COR-L47 (cell line): ENCODE data around the gene TVP23C.
"Not testable (repeated sequence)": the region's sequence is repeated elsewhere in the genome, so short reads cannot be mapped to it uniquely, and the experiment has no call there.

Source experiments
- DNase-seq: peaks from one replicate; lab custom pipeline; 2025; lab: John Stamatoyannopoulos, UW

TVP23C gene

DNA sequence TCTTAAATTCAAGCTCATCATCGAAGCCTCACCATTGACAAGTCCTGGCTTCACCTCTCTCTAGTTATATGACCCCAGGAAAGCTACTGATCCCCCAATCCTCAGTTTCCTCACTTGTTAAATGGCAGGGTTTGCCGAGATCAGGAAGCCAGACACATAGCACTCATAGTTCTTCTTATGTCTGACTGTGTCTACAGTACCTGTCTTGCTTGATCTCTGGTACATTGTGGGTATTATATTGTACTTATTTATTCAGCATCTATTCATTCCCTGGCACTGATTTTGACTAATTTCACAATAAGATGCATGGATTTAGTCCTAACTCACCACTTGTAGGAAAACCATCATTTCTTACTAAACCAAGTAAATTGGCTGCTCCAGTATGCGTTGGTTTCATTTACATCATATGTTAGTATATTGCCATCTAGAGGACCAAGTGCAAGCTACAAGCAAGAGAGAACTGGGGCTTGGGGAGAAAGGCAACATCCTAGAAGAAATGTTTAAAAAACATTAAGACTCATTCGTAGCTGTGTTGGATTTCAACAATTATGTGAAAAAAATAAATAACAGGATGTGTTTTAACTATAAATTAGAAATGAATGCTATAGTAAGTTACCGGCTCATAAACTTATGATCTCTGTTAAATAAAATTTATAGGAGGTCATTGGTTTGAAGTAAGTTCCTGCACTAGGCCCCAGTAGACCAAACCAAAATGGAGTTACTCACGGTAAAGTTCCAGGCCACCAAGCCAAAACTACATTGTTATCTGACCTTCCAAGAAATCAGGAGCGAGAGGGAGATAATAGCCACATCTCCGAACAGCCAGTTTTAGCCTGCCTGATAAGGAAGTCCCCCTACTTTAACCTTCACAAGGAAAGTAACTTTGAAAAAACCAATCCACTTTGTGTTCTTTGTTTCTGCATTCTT lies 36.7 kb downstream of the TVP23C start:
- DNase-seq: not testable (repeated sequence)

DNA sequence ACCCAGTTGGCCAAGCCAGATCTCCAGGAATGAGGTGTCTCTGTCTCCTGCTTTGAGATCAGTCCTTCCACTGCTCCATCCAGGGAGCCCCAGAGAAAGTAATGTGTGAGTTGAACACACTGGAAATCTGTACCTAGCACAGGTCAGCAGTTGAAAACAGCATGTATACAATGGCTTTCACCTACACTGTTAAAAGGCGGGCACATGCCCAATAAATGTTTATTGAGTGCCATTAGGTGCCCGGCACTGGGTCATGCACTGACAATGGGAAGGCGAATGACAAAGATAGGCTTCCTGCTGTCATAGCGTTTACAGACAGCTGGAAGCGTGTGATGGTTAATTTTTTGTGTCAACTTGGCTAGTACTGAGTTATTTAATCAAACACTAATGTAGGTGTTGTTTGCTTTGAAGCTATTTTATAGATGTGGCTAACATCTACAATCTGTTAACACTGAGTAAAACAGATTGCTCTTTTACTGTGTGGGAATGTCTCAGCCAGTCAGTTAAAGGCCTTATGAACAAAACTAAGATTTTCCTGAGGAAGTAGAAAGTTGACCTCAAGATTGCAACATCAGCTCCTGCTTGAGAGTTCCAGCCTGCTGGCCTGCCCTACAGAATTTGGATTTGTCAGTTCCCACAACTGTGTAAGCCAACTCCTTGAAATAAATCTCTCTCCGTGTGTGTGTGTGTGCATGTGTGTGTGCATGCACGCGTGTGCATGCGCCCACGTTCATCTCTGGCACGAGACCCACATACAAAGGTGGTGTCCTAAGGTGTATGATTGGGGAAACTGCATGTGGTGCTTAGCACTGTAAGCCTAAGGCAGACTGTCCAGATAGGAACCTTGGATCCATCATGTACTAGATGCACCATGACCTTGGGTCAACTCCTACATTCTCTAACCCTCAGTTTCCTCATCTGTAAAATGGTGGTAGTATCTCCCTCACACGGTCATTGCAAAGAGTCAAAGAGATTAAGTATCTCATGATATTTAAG lies 38.0 kb downstream of the TVP23C start:
- DNase-seq: not testable (repeated sequence)

DNA sequence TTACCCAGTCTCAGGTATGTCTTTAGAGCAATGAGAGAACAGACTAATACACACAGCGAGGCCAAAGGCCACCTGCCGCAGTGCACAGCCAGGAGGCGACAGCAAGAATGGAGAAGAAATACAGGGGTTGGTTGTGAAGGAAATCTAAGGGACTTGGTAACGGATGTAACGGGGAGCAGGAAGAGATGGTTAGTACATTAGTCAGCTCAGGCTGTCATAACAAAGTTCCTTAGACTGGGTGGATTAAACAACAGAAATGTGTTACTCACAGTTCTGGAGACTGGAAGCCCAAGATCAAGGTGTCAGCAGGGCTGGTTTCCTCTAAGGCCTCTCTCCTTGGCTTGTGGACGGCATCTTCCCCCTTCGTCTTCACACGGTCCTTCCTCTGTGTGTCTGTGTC lies 47.1 kb downstream of the TVP23C start:
- DNase-seq: no peak

DNA sequence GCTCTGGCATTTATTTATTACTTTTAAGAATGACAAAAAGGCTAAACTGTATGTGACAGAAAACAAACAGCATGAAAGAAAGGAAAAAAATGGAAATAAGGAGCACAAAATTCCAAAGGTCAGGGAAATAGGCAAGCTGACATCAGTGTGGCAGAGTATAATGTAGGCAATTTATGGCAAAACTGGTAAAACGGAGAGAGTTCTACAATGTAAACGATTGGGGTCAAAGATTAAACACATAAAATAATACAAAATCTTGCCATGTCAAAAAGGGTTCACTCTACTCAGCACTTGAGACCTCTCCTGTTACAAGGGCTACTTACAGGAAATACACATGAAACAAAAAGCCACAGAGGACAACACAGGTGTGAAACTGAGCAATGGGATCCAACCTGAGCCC lies 48.8 kb downstream of the TVP23C start:
- DNase-seq: no peak

DNA sequence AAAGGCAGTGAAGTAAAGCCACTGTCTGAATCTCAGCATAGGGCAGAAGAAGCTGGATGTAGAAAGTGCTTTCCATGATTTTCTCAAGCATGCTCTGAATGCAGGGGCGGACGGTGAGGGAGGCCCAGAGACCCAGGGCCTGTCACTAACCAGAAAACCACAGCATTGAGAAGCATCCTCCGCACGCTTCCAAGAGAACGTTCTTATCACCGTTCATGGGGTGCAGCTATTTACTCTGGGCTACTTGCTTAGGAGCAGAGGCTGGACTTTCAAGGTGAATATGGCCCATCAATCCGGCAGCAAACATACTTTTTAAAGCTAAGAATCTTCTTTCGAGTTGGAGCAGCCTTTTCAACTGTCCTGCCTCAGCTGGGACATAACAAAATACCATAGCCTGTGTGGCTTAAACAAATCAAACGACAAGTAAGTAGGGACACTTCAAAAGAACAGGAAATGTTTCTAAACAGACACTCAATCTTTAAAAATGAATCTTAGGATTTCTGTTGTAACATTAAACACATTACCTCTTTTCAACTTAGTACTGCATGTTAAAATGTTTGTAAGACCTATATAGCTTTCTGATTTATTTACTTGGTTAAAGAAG lies 49.3 kb downstream of the TVP23C start:
- DNase-seq: no peak

DNA sequence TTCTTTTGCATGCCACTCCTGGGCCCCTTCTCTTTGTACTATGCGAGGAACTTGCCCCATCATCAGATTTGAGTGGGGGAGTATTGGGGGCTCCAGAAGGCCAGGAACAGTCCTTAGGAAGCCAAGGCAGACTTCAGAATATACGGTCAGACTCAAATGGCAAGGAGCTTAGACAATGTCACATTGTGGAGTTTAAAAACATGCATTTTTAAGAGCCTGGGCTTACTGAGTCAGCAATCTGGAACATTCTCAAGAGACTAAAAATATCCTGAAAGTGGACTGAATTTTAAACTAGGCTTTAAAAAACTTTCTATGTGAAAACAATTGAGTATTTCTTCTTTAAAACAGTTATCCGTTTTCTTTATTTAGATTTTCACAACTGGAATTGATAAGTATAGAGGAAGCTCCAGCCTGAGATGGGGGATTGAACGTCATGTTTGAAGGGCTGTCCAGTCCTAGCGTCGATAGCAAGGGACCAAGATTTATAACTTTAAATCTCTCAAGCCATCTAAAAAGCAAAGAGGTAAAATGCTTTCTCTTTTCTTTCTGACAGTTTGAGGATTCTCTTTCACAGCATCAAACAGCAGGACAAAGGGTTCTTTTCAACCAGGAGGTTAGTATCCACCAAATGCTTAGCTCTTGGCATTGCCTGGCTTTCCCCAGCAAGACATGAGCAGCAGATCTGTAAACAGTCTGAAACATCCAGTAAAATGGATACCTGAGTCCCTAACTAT lies 50.1 kb downstream of the TVP23C start:
- no peak for DNase-seq

DNA sequence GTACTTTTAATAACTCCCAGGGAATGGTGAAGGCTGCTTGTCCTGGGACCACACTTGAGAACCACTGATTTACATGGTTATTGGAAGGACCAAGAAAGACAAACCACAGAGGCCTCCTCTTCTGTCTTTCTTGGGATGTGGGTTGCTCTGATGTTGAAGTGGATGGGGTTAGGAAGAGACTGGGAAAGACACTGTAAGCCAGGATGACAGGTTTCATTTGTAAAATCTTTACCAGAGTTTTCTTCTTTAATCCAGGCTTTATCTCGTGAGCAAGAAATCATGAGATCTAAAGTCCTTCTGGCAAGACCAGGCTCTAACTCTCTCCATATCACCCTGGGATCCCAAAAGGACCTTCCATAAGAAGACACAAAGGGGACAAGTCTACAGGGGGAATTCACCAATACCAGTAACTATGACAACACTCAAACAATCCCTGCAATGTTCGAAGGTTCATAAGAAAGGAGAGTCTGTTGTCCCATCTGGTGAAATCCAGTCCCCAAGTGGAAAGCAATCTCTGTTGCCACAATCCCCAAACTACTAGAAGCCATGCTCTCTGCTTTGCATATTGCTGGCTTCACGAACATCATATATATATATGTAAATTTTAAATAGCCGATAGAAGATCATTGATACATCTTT lies 51.1 kb downstream of the TVP23C start:
- no peak for DNase-seq

DNA sequence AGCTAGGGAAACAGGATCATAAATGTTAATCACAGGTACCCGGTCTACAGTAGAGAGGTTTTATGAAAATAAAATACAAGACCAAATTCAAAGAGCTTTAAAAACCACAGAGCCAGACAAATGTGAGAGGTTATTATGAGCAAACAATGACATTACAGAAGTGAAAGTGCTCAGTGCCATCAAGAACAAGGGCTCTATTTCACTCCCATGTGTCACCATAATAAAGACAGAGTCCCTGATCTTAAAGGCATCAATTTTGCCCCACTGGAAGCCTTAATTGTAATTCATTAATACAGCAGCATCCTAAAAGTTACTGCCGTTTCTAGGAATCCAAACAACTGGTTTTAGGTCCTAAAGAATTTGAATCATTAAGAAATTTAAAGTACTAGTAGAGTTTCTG lies 52.1 kb downstream of the TVP23C start:
- DNase-seq: no peak

DNA sequence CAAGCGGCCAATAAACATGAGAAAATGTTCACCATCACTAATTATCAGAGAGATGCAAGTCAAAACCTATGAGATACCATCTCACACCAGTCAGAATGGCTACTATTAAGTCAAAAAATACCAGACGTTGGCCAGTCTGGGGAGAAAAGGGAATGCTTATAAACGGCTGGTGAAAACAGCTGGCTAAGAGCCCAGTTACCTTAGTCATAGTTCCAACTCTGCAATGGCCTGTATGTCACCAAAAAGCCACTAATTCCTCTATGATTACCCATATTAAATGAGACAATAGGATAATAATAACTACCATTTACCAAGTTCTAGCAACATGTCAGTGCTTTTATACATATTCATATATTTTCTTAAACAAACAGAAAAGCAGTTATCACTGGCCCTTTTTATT lies 52.9 kb downstream of the TVP23C start:
- DNase-seq: no peak

DNA sequence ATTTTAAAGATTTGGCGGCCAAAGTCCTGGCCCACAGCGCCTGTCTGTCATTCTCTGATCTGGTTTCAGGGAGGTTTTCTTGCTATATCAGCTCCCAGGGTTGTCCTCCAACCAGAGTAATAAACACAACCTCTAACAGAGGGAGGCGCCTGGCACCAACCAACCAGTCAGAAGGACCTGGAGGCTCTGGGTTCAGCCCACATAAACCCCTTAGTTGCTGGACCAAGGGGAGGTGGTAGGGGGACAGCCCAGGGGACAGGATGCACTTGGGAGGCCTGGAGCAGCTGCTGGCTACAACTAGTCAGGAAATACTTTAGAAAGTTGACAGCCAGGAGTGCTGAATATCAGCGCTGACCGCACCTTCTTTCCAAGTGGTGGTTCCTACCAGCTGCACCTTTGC lies 54.2 kb downstream of the TVP23C start:
- no peak for DNase-seq

DNA sequence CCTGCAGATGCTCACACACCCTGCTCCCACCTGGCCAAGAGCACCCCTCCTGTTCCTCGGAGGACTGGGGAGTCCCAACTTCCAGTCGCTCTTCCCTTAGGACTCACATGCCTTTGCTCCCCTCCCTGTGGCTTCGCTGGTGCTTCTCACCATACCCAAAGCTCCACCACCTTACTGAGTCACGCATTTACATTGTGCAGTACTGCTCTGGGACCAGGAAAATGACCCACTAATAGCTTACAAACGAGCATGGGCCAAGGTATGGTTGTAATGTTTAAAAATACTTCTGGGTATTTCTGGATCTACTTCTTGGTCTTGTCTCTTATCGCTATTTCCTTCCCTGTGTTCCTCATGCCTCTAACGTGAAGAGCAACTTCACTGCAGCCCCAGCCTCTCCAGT lies 54.8 kb downstream of the TVP23C start:
- DNase-seq: no peak

DNA sequence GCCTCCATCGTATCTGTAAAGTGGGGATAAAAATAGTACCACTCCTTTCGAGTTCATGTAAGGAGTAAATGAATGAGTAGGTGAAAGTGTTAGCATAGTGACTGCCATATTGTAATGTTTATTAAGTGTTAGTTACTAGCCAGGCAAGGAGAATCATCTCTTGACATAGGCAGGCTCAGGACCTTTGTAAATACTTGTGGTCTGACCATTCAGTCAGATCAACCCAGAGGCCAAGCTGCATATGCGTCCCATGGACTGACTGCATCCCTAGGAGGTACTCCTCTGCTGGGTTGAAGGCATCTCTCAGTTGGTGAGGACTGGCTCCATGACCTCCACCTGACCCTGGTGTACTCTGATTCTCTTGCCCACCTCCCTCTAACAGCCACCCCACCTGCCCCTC lies 55.4 kb downstream of the TVP23C start:
- no peak for DNase-seq

DNA sequence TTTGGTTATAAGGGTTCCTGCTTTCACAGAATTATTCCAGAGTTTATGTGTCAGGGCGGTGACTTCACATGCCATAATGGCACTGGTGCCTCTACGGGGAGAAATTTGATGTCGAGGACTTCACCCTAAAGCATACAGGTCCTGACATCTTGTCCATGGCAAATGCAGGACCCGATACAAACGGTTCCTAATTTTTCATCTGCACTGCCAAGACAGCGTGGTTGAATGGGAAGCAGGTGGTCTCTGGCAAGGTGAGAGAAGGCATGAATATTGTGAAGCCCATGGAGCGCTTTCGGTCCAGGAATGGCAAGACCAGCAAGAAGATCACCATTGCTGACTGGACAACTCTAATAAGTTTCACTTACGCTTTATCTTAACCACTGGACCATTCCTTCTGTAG lies 56.3 kb downstream of the TVP23C start:
- DNase-seq: no peak

DNA sequence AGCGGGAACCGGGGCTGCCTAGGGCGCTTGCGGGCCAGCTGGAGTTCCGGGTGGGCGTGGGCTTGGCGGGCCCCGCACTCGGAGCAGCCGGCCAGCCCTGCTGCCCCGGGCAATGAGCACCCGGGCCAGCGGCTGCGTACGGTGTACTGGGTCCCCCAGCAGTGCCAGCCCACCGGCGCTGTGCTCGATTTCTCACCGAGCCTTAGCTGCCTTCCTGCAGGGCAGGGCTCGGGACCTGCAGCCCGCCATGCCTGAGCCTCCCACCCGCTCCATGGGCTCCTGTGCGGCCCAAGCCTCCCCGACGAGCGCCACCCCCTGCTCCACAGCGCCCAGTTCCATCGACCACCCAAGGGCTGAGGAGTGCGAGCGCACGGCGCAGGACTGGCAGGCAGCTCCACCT lies 57.6 kb downstream of the TVP23C start:
- not testable (repeated sequence) for DNase-seq

DNA sequence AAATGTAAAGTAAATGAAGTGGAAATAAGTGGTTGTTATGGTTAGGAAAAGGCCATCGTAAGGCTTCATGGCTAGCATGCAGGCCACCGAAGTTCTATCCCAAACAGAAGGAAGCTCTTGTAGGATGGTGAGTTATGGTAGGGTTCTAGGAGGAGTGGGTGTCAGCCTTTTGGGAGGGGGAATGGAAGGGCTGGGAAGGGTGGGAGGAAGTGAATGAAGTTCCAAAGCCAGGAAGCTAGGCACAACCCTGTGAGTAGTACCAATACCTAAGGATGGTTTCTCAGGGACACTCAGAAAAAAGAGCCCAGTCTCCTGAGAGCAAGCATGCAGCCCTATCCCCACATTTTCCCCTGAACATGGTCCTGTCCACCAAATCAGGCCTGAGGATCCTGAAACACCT lies 59.6 kb downstream of the TVP23C start:
- DNase-seq: no peak

DNA sequence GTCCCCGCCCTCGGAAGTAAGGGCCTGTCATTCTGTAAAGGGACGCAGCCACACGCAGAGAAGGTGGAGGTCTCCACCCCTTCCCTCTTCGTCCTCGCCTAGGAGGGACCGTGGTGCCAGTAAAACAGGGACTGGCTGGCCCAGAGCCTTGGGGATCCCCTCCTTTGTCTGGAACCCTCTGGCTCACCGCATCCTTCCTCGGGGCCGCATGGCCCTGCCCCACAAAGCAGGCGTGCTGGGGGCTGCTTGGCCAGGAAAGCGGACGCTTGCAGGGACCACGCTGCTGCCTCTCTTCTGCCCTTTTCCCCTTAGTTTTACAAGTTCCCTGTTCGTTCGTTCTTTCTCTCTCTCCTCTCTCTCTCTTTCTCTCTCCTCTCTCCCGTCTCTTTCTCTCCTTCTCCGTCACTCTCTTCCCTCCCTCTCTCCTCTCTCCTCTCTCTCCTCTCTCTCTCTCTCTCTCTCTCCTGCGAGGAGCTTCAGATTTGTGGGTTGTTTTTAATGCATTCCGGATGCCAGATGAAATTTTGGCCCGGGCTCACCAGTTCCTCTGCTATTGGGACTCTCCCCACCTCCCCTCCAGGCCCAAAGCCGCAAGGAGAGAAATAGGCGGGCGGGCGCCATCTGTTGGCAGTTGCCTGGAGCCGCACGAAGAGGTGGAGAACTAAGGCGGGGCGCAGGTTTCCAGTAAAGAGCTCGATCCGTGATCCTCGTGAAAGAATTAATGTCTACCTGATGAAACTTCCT lies 60.7 kb downstream of the TVP23C start:
- DNase-seq: no peak

DNA sequence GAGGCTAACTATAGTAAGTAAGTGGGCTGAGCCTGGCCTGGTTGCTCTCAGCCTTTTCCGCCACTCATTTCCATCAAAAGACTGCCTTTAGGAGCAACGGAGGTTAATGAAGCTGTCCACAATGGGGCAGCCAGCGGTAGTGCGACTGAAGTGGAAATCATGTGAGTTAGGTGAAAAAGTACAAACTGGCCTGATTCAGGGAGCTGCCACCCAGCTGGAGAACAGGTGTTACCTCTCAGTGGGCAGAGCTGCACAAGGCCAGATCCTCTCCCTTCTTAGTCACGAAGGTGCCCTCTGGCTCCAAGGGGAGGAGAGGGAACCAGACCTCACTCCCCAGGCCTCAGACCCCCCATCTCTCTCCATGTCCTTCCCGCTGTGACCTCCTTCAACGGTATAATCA lies 61.5 kb downstream of the TVP23C start:
- DNase-seq: no peak

DNA sequence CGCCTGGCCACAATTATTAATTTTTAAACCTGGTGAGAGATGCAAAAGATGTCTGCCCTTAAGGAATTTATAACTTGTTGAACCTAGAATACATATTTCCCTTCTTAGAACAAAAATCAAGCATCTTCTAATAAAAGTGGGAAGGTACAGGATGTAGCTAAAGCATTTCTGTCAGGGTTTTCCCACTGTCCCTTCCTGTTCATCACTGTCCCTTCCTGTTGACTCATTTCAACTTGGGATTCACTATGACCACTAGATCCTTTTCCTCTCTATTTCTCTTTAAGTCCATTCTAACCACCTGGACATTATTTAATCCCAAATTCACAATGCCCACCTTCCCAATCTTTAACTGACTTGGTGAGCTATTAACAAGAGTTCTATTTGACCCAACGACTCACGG lies 62.0 kb downstream of the TVP23C start:
- no peak for DNase-seq

DNA sequence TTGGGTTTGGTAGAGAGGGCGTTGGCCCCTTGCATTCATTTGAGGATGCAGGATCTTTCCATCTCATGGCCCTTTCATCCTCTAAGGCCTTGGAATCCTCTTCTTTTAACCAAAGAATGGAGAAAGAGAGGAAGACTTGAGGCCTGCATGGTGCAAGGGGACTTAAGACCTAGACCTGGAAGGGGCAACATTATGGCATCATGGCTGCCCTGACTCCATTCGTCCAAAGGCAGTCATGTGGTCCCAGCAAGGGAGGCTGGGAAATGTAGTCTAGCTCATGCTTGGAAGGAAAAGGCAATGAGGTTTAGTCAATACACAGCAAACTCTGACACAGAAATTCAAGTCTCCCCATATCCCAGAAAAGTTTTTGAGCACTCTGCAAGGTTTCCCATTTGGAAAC lies 65.2 kb downstream of the TVP23C start:
- DNase-seq: no peak
